Heart right ventricle (tissue), 16 donors: ENCODE results near the gene ZNF699. TPM values are rescaled to one million over a fixed set of nuclear protein-coding genes. Genes with fewer than 3 reads are reported as not detected.
A peak's percentile ranks its signal among the peaks of the same experiment; 100 is the strongest.

ENCODE experiments used
- ATAC-seq, 8 donors: fragments of 200-7000 bp; cut with Tn5 transposase; one replicate each; pipeline ENCODE4 v1.9.1; 2020; ENCODE audit warnings: mild to moderate bottlenecking in 8 of 8, moderate library complexity in 8 of 8, moderate number of reproducible peaks in 1 of 8
- DNase-seq, 2 donors: peaks; one replicate each; pipeline ENCODE4 v3.0.0-alpha.2; 2020
- H3K27ac ChIP-seq, 10 donors: fragments of 200-600 bp; sonication (generic) in 2 of 10; one replicate each; pipeline versions ENCODE4 v1.5.0 to v1.8.0; 2020 to 2022; ENCODE audit warnings: mild to moderate bottlenecking in 3 of 10
- H3K27me3 ChIP-seq, 7 donors: fragments of 200-600 bp; one replicate each; pipeline ENCODE4 v1.8.0; 2021 to 2022; ENCODE audit warnings: mild to moderate bottlenecking in 2 of 7
- H3K36me3 ChIP-seq, 9 donors: fragments of 200-600 bp; sonication (generic) in 1 of 9; one replicate each; pipeline versions ENCODE4 v1.5.0 to v1.8.0; 2020 to 2022; ENCODE audit warnings: mild to moderate bottlenecking in 2 of 9
- H3K4me1 ChIP-seq, 9 donors: fragments of 200-600 bp; sonication (generic) in 1 of 9; one replicate each; pipeline versions ENCODE4 v1.5.0 to v1.8.0; 2020 to 2022; ENCODE audit warnings: mild to moderate bottlenecking in 4 of 9
- H3K4me3 ChIP-seq, 10 donors: fragments of 200-600 bp; sonication (generic) in 2 of 10; one replicate each; pipeline versions ENCODE4 v1.5.0 to v1.8.0; 2020 to 2022; ENCODE audit warnings: mild to moderate bottlenecking in 7 of 10, moderate library complexity in 2 of 10
- H3K9me3 ChIP-seq, 11 donors: fragments of 200-600 bp in 10 of 11; sonication (generic) in 2 of 11; one replicate each; pipeline versions ENCODE4 v1.5.0 to v1.8.0; 2013 to 2022; ENCODE audit warnings: mild to moderate bottlenecking in 2 of 11, control low read depth in 1 of 11, moderate library complexity in 1 of 11
- WGBS, 2 donors: extraction: QIAGEN DNeasy Blood & Tissue Kit; methylation state at CpG; one replicate each; pipeline ENCODE4 v1.1.7; 2013; ENCODE audit warnings: inconsistent platforms in 1 of 2; 5-methylcytosine and 5-hydroxymethylcytosine counted together
- intact Hi-C, 10 donors: fragments of 100-400 bp; cut with DNase I; formaldehyde crosslinking; loops; one replicate each; pipeline versions ENCODE4 v1.11.1 to v1.14.2; 2022
- polyA plus RNA-seq, 2 donors: library from polyadenylated mRNA; stranded (reverse); fragments of 200-250 nt; gene quantifications; one replicate each; pipeline ENCODE4 v1.2.3, GENCODE V29; 2013
- total RNA-seq, 10 donors: library from RNA; stranded (reverse); fragmentation: NEBNext Ultra II Directional in 3 of 10; extraction: Animal tissue kit (Norgen Biotek cat#: 25700) in 3 of 10; gene quantifications; one replicate each; pipeline versions ENCODE4 v1.2.1 to v1.2.4, GENCODE V29; 2021 to 2023
- TF ChIP-seq, protein P1 (sequence below), 9 donors: fragments of 200-600 bp; sonication (generic) in 2 of 9; IDR thresholded peaks; one replicate each; pipeline versions ENCODE4 v1.5.0 to v1.8.0; 2021 to 2022; ENCODE audit warnings: antibody characterized with exemption in 9 of 9, mild to moderate bottlenecking in 5 of 9, moderate library complexity in 1 of 9
- donor health status: Arrhythmogenic right ventricular cardiomyopathy.
- donor health status: ischemic (EF 13 %, LVEDD 7.1; RV severe dilation, severe dysfunction).
- donor health status: healthy with polysubstance abuse.
- donor health status: DM: no; HTN: yes; CAD: no.
- donor health status: DM: no; HTN: no; CAD: no.
- donor health status: ischemic (EF 25% LVEDD 6.9; RV normal size, moderate dysfunction).
- donor health status: ischemic (EF 25% LVEDD 5.7; RV mildly dilated, moderate dysfunction).
- donor health status: healthy.
- donor health status: DM: yes; HTN: yes; CAD: no.
- donor health status: Ischemic cardiomyopathy.
- donor health status: ischemic (EF 35%, LVEDD 5.7; RV mildly dilated, moderate dysfunction).
- donor health status: nonischemic (EF 11% LVEDD 7.7; RV severe dilation, severe dysfunction).
- donor health status: DM: yes; HTN: yes; CAD: no.
- donor health status: PGD.
- donor health status: ischemic (EF 29% LVEDD 5.4; RV normal size, mild dysfunction).
- donor health status: nonischemic (EF 23%, LVEDD 6.1; RV moderate dilation, normal function).

The ZNF699 gene
- total and polyA plus RNA-seq, 12 donors: 0.80 to 6.5 (median 3.9) TPM

DNA sequence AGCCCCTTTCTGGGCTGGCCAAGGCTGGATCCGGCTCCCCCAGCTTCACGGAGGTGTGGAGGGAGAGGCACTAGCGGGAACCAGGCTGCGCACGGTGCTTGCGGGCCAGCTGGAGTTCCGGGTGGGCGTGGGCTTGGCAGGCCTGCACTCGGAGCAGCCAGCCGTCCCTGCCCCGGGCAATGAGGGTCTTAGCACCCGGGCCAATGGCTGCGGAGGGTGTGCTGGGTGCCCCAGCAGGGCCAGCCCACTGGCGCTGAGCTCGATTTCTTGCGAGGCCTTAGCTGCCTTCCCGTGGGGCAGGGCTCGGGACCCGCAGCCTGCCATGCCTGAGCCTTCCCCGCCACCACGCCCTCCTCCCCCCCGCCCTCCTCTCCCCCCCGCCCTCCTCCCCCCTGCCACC, 11.7 kb upstream of the ZNF699 start:
- WGBS, 2 donors: 94 to 95% methylated on average over 18 to 23 of the region's 23 CpGs
- H3K4me3 ChIP-seq: no peak overlapping the region
- TF ChIP-seq, protein P1, sequence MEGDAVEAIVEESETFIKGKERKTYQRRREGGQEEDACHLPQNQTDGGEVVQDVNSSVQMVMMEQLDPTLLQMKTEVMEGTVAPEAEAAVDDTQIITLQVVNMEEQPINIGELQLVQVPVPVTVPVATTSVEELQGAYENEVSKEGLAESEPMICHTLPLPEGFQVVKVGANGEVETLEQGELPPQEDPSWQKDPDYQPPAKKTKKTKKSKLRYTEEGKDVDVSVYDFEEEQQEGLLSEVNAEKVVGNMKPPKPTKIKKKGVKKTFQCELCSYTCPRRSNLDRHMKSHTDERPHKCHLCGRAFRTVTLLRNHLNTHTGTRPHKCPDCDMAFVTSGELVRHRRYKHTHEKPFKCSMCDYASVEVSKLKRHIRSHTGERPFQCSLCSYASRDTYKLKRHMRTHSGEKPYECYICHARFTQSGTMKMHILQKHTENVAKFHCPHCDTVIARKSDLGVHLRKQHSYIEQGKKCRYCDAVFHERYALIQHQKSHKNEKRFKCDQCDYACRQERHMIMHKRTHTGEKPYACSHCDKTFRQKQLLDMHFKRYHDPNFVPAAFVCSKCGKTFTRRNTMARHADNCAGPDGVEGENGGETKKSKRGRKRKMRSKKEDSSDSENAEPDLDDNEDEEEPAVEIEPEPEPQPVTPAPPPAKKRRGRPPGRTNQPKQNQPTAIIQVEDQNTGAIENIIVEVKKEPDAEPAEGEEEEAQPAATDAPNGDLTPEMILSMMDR (IDR thresholded peaks at IDR 0.05): no peak
- no peak overlapping the region for H3K27ac ChIP-seq
- no peaks in the 10 kb centered on the region for H3K27me3 ChIP-seq
- intact Hi-C loops: loop anchor here in 3 of 10 donors (5.0 to 10.0 kb wide), 3 partner anchors 113 to 859 kb away; partner anchors contain the start of gene ZNF266 (in 2 of the 3)
- DNase-seq (no peak), ATAC-seq (no peak)
- H3K9me3 ChIP-seq: peaks cover 0 to 39% (median 3%) of the 10 kb centered on the region in 11 donors
- H3K36me3 ChIP-seq: peaks cover 0 to 14% (median 0%) of the 10 kb centered on the region in 9 donors
- peaks cover 0 to 22% (median 6%) of the 10 kb centered on the region in 9 donors for H3K4me1 ChIP-seq

- 67 to 74% methylated on average over 4 of the region's 4 CpGs for WGBS, 2 donors
- ATAC-seq (no peak), DNase-seq (no peak)
- intact Hi-C loops: loop anchor here in 7 of 10 donors (5.0 to 10.0 kb wide), 8 partner anchors 119 to 484 kb away; partner anchors contain the start of genes ZNF266 (in 2 of the 7), ZNF121 (in 1 of the 7), ZNF317 (in 1 of the 7) and ZNF426 (in 1 of the 7)
- Histone ChIP-seq H3K27ac (no peak overlapping the region), H3K4me1 (peaks cover 0 to 6% (median 2%) of the 10 kb centered on the region in 9 donors), H3K27me3 (no peaks in the 10 kb centered on the region), H3K4me3 (no peak overlapping the region), H3K36me3 (no peaks in the 10 kb centered on the region), H3K9me3 (peaks cover 0 to 24% (median 0%) of the 10 kb centered on the region in 11 donors)
- TF ChIP-seq, protein P1 (IDR thresholded peaks at IDR 0.05): no peak
These were observed 4.1 kb upstream of the ZNF699 start for GRCh38 chr19:9313756-9314155.

- H3K4me1 ChIP-seq: peaks cover 0 to 26% (median 12%) of the 10 kb centered on the region in 9 donors
- peak overlapping the region; percentile 59 to 96 (median 82) for H3K4me3 ChIP-seq
- intact Hi-C loops: loop anchor here in 7 of 10 donors (2.0 to 10.0 kb wide), 11 partner anchors 13 to 487 kb away; partner anchors contain the start of genes ZNF317 (in 3 of the 7), ZNF121 (in 2 of the 7), ZNF266 (in 2 of the 7) and ZNF426 (in 1 of the 7)
- peak; percentile 89 to 98 (median 95) for ATAC-seq
- peak; percentile 90 to 95 for DNase-seq
- H3K36me3 ChIP-seq: peaks cover 0 to 8% (median 1%) of the 10 kb centered on the region in 9 donors
- 6 to 8% methylated on average over 13 of the region's 13 CpGs for WGBS, 2 donors
- H3K27ac ChIP-seq: peak overlapping the region; percentile 92 to 98 (median 96)
- TF ChIP-seq, protein P1 (IDR thresholded peaks at IDR 0.05): no peak
- H3K27me3 ChIP-seq: no peaks in the 10 kb centered on the region
- H3K9me3 ChIP-seq: peaks cover 0 to 29% (median 0%) of the 10 kb centered on the region in 11 donors
These were observed 372 bp upstream of the ZNF699 start for GRCh38 chr19:9309974-9310446.

DNA sequence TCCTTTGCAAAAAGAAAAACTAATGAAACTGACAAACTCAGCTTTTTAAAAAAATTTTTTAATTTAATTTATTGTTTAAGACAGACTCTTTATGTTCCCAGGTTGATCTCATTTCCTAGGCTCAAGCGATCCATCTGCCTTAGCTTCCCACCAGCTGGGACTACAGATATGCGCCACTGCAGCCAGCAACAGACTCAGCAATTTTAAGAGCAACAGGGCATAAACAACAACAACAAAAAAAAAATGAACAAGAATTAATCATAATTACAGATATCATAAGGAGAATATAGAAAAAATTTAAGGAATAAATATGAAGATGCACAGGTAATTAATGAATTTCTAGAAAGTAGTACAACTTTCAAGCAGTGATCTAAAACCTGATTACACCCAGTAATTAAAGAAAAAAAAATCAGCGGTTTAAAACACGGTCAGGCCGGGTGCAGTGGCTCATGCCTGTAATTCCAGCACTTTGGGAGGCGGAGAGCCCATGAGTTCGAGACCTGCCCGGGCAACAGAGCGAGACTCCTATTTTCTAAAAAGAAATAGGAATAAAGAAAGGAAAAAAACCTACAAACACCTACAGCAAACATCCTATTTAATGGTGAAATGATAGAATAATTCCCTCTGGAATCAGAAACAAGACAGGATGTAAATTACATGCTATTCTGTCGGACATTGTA, 1.4 kb downstream of the ZNF699 start:
- WGBS, 2 donors: 64 to 67% methylated on average over 10 of the region's 10 CpGs
- peaks cover 0 to 26% (median 19%) of the 10 kb centered on the region in 9 donors for H3K36me3 ChIP-seq
- H3K27ac ChIP-seq: no peak overlapping the region
- H3K27me3 ChIP-seq: no peaks in the 10 kb centered on the region
- TF ChIP-seq, protein P1 (IDR thresholded peaks at IDR 0.05): no peak
- DNase-seq (no peak), ATAC-seq (no peak)
- H3K9me3 ChIP-seq: peaks cover 0 to 42% (median 0%) of the 10 kb centered on the region in 11 donors
- intact Hi-C loops: loop anchor here in 3 of 10 donors (2.0 to 10.0 kb wide), 4 partner anchors 15 to 274 kb away; partner anchors contain the start of genes ZNF317 (in 2 of the 3) and ZNF121 (in 1 of the 3)
- peak overlapping the region in 9 of 10 donors; percentile 68 to 96 (median 84) for H3K4me3 ChIP-seq
- H3K4me1 ChIP-seq: peaks cover 0 to 26% (median 12%) of the 10 kb centered on the region in 9 donors
